ENCODE measurements around the gene DEPDC5. TPM values are rescaled to one million over a fixed set of nuclear protein-coding genes. Genes with fewer than 3 reads are reported as not detected.
A peak's percentile ranks its signal among the peaks of the same experiment; 100 is the strongest.

DEPDC5 gene
- total RNA-seq, 3 donors from 2014 or later: 48.7 to 53.1 (median 49.5) TPM

- Histone ChIP-seq H3K36me3 (ENCODE audit: low read depth) (no peaks in the 10 kb centered on the region), H3K4me1 (ENCODE audit: low read depth) (peaks cover 6% of the 10 kb centered on the region), H3K4me3 (no peak overlapping the region), H3K9me3 (no peaks in the 10 kb centered on the region)
- no peak for TF ChIP-seq CTCF (IDR thresholded peaks at IDR 0.05)
- intact Hi-C loops (cut with DNase I, micrococcal nuclease): loop anchor here in 1 of 2 donors (10.0 kb wide), 2 partner anchors 186 to 266 kb away; partner anchors contain the start of genes DEPDC5 and PRR14L
- ATAC-seq: no peak
- DNase-seq: no peak
Observed at GRCh38 chr22:31940506-31940905, 186.7 kb downstream of the DEPDC5 start.

- intact Hi-C loops (cut with DNase I, micrococcal nuclease): loop anchor here in 1 of 2 donors (10.0 kb wide), 2 partner anchors 187 to 267 kb away; partner anchors contain the start of genes DEPDC5 and PRR14L
- no peak overlapping the region for H3K4me3 ChIP-seq
- no peaks in the 10 kb centered on the region for H3K9me3 ChIP-seq
- DNase-seq: no peak
- ATAC-seq: no peak
- peaks cover 15% of the 10 kb centered on the region for H3K4me1 ChIP-seq (ENCODE audit: low read depth)
- no peak for TF ChIP-seq CTCF (IDR thresholded peaks at IDR 0.05)
- no peaks in the 10 kb centered on the region for H3K36me3 ChIP-seq (ENCODE audit: low read depth)
Observed at GRCh38 chr22:31942091-31942490, 188.3 kb downstream of the DEPDC5 start.

- Histone ChIP-seq H3K9me3 (no peaks in the 10 kb centered on the region), H3K4me3 (no peak overlapping the region), H3K4me1 (ENCODE audit: low read depth) (peaks cover 18% of the 10 kb centered on the region), H3K36me3 (ENCODE audit: low read depth) (no peaks in the 10 kb centered on the region)
- no peak for ATAC-seq
- DNase-seq: no peak
- intact Hi-C loops (cut with DNase I, micrococcal nuclease): loop anchor here in 1 of 2 donors (10.0 kb wide), 2 partner anchors 189 to 269 kb away; partner anchors contain the start of genes DEPDC5 and PRR14L
- TF ChIP-seq CTCF (IDR thresholded peaks at IDR 0.05): no peak
Observed at GRCh38 chr22:31943206-31943977, 189.6 kb downstream of the DEPDC5 start.

DNA sequence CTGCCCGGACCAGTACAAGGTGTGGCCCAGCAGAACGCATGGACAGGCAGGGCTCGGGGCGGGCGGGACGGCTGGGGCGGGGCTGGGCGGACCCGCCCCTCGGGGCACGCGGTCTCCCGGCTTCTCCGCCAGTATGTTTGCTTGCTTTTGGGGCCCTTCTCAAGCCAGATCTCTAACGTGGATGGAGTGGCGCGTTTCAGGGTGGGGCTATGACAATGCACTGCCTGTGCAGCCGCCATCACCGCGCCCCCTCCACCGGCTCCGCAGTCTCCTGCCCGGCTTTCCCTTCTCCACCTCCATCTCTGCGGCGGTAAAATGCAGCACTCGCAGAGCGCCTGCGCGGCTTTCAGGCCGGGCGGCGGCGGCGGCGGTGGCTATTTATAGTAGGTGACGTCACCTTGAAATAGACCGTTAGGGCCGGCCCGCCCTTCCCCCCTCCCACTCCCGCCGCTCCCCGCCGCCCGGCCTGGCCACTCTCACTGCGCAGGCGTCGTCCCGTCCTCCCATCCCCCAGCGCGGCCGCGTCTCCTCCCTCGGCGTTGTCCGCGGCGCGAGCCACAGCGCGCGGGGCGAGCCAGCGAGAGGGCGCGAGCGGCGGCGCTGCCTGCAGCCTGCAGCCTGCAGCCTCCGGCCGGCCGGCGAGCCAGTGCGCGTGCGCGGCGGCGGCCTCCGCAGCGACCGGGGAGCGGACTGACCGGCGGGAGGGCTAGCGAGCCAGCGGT is 190.3 kb downstream of the DEPDC5 start, which contains the start of gene YWHAH:
TSS of gene YWHAH (plus strand) at position 558 of the 722 bp plus-strand sequence. CDS start 199 bp downstream, outside the sequence.
- intact Hi-C loops (cut with DNase I, micrococcal nuclease): loop anchor here in 1 of 2 donors (10.0 kb wide), 2 partner anchors 189 to 269 kb away; partner anchors contain the start of genes DEPDC5 and PRR14L
- Histone ChIP-seq H3K4me3 (peak within 1 kb of the TSS; percentile 82), H3K9me3 (no peaks in the 10 kb centered on the region), H3K36me3 (ENCODE audit: low read depth) (no peaks in the 10 kb centered on the region), H3K4me1 (ENCODE audit: low read depth) (peaks cover 18% of the 10 kb centered on the region)
- peak; percentile 95 to 98 (median 96) for DNase-seq
- ATAC-seq: peak; percentile 93
- TF ChIP-seq CTCF (IDR thresholded peaks at IDR 0.05): no peak

DNA sequence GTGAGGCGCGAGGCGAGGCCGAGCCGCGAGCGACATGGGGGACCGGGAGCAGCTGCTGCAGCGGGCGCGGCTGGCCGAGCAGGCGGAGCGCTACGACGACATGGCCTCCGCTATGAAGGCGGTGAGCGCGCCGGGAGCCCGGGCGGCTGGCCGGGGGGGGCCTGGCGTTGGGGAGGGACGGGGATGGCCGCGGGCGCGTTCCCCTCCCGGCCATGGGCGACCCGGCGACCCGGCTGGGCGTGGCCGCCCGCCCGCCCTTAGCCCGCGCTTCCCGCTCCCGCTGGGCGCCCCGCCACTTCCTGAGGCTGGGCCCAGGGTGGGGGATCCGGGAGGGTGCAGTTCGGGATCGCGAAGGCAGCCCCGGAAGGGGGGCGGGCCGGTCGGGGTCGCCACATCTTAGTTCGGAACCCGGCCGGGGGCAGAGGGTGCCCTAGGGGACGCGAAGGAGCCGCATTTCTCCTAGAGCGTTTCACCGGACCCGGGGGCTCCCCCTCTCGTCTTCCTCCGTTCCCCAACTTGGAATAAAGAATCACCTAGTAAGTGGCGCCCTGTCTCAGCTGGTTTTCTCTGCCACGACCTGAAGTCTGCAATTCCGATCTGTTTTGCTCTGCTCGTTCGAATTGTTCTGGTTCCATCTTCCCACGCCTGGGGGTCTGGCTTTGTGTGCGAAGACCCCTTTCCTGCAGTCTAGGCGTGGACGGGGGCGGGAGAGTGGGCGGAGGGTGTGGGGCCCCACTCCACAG is 191.1 kb downstream of the DEPDC5 start:
- intact Hi-C loops (cut with DNase I, micrococcal nuclease): loop anchor here in 1 of 2 donors (10.0 kb wide), 2 partner anchors 190 to 270 kb away; partner anchors contain the start of genes DEPDC5 and PRR14L

More for the DNA sequence above, 191.1 kb downstream of the DEPDC5 start:
- Histone ChIP-seq H3K4me1 (ENCODE audit: low read depth) (peaks cover 18% of the 10 kb centered on the region), H3K36me3 (ENCODE audit: low read depth) (no peaks in the 10 kb centered on the region), H3K4me3 (peak overlapping the region; percentile 82), H3K9me3 (no peaks in the 10 kb centered on the region)
- DNase-seq (peak; percentile 53 to 79 (median 76)), ATAC-seq (peak; percentile 44)
- TF ChIP-seq CTCF (IDR thresholded peaks at IDR 0.05): no peak
